Measurements from ENCODE around the gene POLD4.

POLD4 gene

GRCh38 chr11:67317888-67318555, 35.3 kb downstream of the POLD4 start:
- in situ Hi-C loops (cut with MboI; ENCODE audit: low sequenced_read_pairs): no loop called here

- in situ Hi-C loops (cut with MboI; ENCODE audit: low sequenced_read_pairs): no loop called here
Observed at GRCh38 chr11:67317205-67317887, 36.0 kb downstream of the POLD4 start.

GRCh38 chr11:67316882-67317204, 36.5 kb downstream of the POLD4 start:
- in situ Hi-C loops (cut with MboI; ENCODE audit: low sequenced_read_pairs): no loop called here

DNA sequence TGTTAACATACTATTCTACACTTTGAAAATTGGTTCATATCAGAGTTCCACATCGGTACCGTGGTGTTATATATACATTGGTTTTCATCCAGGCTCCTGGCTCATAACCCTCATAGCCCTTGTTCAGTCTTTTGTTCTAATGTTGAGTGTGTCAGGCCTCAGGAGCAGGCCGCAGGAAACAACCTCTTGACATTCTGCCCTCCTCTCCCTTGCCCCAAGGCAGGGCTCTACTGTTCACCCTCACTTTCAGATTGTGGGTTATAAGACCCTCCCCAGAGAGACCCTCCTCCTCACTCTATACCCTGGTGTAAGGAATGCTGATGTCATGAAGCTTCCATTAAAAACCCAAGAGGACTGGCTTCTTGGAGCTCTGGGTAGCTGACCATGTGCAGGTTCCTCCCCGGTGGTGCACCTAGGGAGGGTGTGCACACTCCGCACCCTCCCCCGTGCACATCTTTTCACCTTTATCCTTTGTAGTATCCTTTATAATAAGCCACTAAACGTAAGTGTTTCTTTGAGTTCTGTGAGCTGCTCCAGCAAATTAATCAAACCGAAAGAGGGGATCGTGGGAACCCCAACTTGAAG, 37.9 kb downstream of the POLD4 start:
- in situ Hi-C loops (cut with MboI; ENCODE audit: low sequenced_read_pairs): no loop called here

GRCh38 chr11:67314218-67314617, 39.1 kb downstream of the POLD4 start:
- in situ Hi-C loops (cut with MboI; ENCODE audit: low sequenced_read_pairs): loop anchor here (5.0 kb wide), 1 partner anchor 52 kb away; no protein-coding TSS in a partner anchor

- in situ Hi-C loops (cut with MboI; ENCODE audit: low sequenced_read_pairs): loop anchor here (5.0 kb wide), 1 partner anchor 51 kb away; no protein-coding TSS in a partner anchor
Observed at GRCh38 chr11:67313125-67313890, 40.0 kb downstream of the POLD4 start.

DNA sequence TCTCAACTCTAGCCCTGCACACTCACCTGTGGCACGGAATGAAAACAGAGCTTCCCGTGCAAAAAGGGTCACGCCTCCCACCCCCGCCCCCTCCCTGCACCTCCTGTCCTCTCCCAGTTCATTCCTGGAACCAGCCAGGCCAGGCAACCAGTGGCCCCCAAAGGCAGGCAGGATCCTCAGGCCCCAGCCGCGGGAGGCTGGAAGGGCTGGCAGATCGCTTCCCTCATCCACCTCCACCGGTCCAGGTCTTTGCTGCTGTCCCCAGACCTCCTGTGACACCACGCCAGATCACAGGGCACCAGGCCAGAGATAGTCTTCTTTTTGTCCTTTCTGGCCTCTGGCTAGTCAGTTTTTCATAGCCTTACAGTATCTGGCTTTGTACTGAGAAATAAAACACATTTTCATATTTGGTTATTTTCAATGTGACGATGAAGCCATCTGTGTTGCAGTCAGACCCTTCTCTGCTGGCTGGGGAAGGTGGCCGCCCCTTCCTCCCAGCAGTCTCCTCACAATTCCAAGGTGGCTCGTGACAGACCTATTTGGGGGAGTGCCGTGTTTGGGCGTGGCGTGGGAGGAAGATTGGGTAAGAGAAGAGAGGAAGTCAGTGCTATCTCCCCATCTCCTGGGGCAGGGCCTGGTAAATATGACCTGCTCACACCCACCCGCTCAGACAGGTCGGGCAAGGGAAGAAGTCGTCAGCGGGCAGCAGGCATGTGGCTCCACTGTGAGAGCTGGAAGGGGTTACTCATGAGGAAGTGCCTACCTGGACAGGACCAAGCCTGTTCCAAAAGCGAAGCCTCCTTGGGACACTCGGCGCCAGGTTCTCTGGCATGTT, 40.9 kb downstream of the POLD4 start:
- in situ Hi-C loops (cut with MboI; ENCODE audit: low sequenced_read_pairs): loop anchor here (5.0 kb wide), 1 partner anchor 50 kb away; no protein-coding TSS in a partner anchor

DNA sequence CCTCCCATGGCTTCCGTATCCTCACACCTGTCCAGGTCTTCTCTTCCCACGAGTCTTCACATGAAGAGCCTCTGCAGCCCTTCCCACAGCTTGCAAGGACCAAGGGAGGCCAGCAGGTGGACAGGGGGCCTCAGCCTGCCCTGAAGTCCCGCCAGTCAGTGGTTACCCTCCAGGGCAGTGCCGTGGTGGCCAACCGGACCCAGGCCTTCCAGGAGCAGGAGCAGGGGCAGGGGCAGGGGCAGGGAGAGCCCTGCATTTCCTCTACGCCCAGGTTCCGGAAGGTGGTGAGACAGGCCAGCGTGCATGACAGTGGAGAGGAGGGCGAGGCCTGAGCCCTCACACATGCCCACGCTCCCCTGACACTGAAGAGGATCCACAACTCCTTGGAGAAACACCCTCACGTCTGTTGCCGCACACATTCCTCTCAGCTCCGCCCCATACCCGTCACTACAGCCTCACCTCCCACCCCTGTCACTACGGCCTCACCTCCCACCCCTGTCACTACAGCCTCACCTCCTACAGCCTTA, 41.7 kb downstream of the POLD4 start:
- in situ Hi-C loops (cut with MboI; ENCODE audit: low sequenced_read_pairs): loop anchor here (5.0 kb wide), 1 partner anchor 49 kb away; no protein-coding TSS in a partner anchor

- in situ Hi-C loops (cut with MboI; ENCODE audit: low sequenced_read_pairs): loop anchor here (5.0 kb wide), 1 partner anchor 49 kb away; no protein-coding TSS in a partner anchor
Observed at GRCh38 chr11:67311051-67311555, 42.2 kb downstream of the POLD4 start.

DNA sequence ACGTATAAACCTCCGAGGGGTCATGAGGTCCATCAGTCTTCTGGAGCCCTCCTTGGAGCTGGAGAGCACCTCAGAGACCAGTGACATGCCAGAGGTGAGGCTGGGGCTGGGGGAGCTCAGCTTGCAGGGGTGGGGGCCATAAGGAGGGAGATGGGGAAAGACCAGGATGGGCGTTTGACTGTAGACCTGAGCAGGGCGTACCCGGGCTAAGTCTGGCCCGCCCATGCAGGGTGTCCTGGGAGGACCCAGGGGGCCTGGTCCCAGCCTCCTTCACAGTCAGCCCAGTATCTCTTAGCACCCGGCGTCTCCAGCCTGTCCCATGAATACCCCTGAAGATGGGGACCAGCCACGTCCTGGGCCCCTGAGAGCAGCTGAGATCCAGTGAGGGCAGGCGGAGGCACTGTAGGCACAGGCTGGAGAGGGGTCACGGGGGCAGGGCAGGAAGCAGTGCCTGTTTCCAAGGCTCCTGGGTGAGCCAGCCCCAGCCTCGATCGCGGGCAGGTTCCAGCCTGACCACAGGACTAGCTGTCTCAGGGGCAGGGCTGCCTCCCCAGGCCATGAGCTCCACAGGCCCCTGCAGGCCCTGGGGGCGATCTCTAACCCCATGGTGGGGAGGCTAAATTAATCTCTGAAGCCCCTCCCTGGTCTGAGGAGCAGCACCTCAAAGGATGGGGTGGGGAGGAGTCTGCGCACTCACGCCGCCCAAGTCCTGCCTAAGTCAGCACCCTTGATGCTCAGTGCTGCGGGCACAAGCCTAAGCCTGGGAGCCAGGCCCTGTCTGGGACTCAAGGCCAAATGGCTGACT, 42.9 kb downstream of the POLD4 start:
- in situ Hi-C loops (cut with MboI; ENCODE audit: low sequenced_read_pairs): loop anchor here (5.0 kb wide), 1 partner anchor 48 kb away; no protein-coding TSS in a partner anchor

- in situ Hi-C loops (cut with MboI; ENCODE audit: low sequenced_read_pairs): loop anchor here (5.0 kb wide), 1 partner anchor 47 kb away; no protein-coding TSS in a partner anchor
Observed at GRCh38 chr11:67309661-67310061, 43.7 kb downstream of the POLD4 start.

GRCh38 chr11:67309166-67309565, 44.2 kb downstream of the POLD4 start:
- in situ Hi-C loops (cut with MboI; ENCODE audit: low sequenced_read_pairs): no loop called here

GRCh38 chr11:67308031-67308866, 45.1 kb downstream of the POLD4 start:
- in situ Hi-C loops (cut with MboI; ENCODE audit: low sequenced_read_pairs): no loop called here

GRCh38 chr11:67307545-67308001, 45.8 kb downstream of the POLD4 start:
- in situ Hi-C loops (cut with MboI; ENCODE audit: low sequenced_read_pairs): no loop called here

DNA sequence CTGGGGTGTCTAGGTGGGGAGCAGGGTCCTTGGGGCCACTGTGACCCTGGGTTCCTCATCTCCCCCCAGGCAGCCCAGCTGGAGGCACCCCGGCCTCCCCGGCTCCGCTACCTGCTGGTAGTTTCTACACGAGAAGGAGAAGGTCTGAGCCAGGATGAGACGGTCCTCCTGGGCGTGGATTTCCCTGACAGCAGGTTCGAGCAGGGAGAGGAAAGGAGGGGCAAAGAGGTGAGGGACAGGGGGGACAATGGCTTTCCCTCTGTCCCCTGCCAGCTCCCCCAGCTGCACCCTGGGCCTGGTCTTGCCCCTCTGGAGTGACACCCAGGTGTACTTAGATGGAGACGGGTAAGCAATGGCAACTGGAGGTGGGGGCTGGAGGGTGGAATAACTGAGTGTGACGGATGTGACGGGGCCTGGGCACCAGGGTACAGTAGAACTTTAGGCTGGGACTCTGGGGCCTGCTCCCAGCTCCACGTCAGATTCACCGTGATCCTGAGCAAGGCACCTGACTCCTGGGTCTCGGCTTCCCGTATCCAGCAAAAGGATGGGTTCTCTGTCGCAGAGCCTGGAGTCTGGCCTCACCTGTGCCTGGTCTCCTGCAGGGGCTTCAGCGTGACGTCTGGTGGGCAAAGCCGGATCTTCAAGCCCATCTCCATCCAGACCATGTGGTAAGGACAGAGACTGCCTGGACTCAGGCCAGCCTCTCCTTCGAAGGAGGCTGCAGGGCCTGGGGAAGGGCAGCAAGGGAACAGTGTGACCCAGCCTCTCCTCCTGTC, 46.4 kb downstream of the POLD4 start:
- in situ Hi-C loops (cut with MboI; ENCODE audit: low sequenced_read_pairs): no loop called here

DNA sequence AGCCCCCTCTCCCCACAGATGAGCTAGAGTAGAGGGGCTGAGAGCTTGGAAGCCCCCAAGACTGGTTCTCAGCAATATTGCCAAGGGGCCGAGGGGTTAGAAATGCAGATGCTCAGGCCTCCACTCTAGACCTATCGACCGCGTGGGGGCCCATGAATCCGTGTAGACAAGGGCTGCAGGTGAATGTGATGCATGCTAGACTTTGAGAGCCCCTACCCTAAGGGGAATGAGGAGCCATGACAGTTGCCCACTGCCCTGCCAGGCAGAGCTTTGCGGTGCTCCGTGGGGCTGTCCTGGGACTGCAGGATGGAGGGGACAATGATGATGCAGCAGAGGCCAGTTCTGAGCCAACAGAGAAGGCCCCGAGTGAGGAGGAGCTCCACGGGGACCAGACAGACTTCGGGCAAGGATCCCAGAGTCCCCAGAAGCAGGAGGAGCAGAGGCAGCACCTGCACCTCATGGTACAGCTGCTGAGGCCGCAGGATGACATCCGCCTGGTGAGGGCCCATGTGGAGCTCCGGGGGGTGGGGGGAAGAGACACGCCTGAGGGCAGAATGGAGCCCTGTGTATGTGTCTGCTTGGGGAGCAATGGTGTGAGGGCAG, 48.7 kb downstream of the POLD4 start:
- in situ Hi-C loops (cut with MboI; ENCODE audit: low sequenced_read_pairs): no loop called here

Measured in HL-60/S4 treated with phorbol 12-myristate 13-acetate at 8.2 ng/mL for 4 days and 3 days (cell line).